ENCODE measurements around the gene TTC6.

TTC6 gene

GRCh38 chr14:37597914-37598746, 2.7 kb downstream of the TTC6 start:
- no peak for DNase-seq (ENCODE audit: low read depth in 2 of 2)

GRCh38 chr14:37598747-37599506, 3.5 kb downstream of the TTC6 start:
- DNase-seq (ENCODE audit: low read depth in 2 of 2) = no peak

GRCh38 chr14:37599507-37600368, 4.3 kb downstream of the TTC6 start:
- DNase-seq (ENCODE audit: low read depth in 2 of 2) = no peak

- no peak for DNase-seq (ENCODE audit: low read depth in 2 of 2)
Observed at GRCh38 chr14:37600880-37601741, 5.7 kb downstream of the TTC6 start.

- DNase-seq (ENCODE audit: low read depth in 2 of 2) = no peak
Observed at GRCh38 chr14:37601865-37602264, 6.4 kb downstream of the TTC6 start.

GRCh38 chr14:37602605-37603453, 7.4 kb downstream of the TTC6 start:
- DNase-seq (ENCODE audit: low read depth in 2 of 2) = no peak

- no peak for DNase-seq (ENCODE audit: low read depth in 2 of 2)
Observed at GRCh38 chr14:37603688-37604251, 8.3 kb downstream of the TTC6 start.

GRCh38 chr14:37606678-37607077, 11.2 kb downstream of the TTC6 start:
- DNase-seq (ENCODE audit: low read depth in 2 of 2) = no peak

- DNase-seq (ENCODE audit: low read depth in 2 of 2) = no peak
Observed at GRCh38 chr14:37608649-37609048, 13.2 kb downstream of the TTC6 start.

- DNase-seq (ENCODE audit: low read depth in 2 of 2) = no peak
Observed at GRCh38 chr14:37610945-37611523, 15.6 kb downstream of the TTC6 start.

- no peak for DNase-seq (ENCODE audit: low read depth in 2 of 2)
Observed at GRCh38 chr14:37615582-37616289, 20.3 kb downstream of the TTC6 start.

- no peak for DNase-seq (ENCODE audit: low read depth in 2 of 2)
Observed at GRCh38 chr14:37616853-37617252, 21.4 kb downstream of the TTC6 start.

GRCh38 chr14:37617864-37618365, 22.5 kb downstream of the TTC6 start:
- no peak for DNase-seq (ENCODE audit: low read depth in 2 of 2)

GRCh38 chr14:37618498-37619028, 23.1 kb downstream of the TTC6 start:
- no peak for DNase-seq (ENCODE audit: low read depth in 2 of 2)

- no peak for DNase-seq (ENCODE audit: low read depth in 2 of 2)
Observed at GRCh38 chr14:37620856-37621255, 25.4 kb downstream of the TTC6 start.

GRCh38 chr14:37622231-37622923, 26.9 kb downstream of the TTC6 start:
- no peak for DNase-seq (ENCODE audit: low read depth in 2 of 2)

GRCh38 chr14:37623426-37623951, 28.1 kb downstream of the TTC6 start:
- no peak for DNase-seq (ENCODE audit: low read depth in 2 of 2)

- DNase-seq (ENCODE audit: low read depth in 2 of 2) = no peak
Observed at GRCh38 chr14:37623971-37624370, 28.5 kb downstream of the TTC6 start.
